Measurements from ENCODE around the gene KIZ.
A peak's percentile ranks its signal among the peaks of the same experiment; 100 is the strongest.

The KIZ gene

GRCh38 chr20:21090111-21090618, 35.7 kb upstream of the KIZ start:
- no peak overlapping the region for H3K4me3 ChIP-seq (ENCODE audit: low read depth, low read length)

GRCh38 chr20:21090721-21091120, 35.2 kb upstream of the KIZ start:
- no peak for DNase-seq (ENCODE audit: low read depth)
- TF ChIP-seq, protein P1, sequence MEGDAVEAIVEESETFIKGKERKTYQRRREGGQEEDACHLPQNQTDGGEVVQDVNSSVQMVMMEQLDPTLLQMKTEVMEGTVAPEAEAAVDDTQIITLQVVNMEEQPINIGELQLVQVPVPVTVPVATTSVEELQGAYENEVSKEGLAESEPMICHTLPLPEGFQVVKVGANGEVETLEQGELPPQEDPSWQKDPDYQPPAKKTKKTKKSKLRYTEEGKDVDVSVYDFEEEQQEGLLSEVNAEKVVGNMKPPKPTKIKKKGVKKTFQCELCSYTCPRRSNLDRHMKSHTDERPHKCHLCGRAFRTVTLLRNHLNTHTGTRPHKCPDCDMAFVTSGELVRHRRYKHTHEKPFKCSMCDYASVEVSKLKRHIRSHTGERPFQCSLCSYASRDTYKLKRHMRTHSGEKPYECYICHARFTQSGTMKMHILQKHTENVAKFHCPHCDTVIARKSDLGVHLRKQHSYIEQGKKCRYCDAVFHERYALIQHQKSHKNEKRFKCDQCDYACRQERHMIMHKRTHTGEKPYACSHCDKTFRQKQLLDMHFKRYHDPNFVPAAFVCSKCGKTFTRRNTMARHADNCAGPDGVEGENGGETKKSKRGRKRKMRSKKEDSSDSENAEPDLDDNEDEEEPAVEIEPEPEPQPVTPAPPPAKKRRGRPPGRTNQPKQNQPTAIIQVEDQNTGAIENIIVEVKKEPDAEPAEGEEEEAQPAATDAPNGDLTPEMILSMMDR (IDR thresholded peaks at IDR 0.05; ENCODE audit: insufficient read depth, low read depth, low read length, missing control alignments) = no peak
- H3K4me3 ChIP-seq (ENCODE audit: low read depth, low read length) = no peak overlapping the region

More at GRCh38 chr20:21090111-21090618, 35.7 kb upstream of the KIZ start:
- TF ChIP-seq, protein P1 (IDR thresholded peaks at IDR 0.05; ENCODE audit: insufficient read depth, low read depth, low read length, missing control alignments) = no peak
- DNase-seq (ENCODE audit: low read depth) = no peak

DNA sequence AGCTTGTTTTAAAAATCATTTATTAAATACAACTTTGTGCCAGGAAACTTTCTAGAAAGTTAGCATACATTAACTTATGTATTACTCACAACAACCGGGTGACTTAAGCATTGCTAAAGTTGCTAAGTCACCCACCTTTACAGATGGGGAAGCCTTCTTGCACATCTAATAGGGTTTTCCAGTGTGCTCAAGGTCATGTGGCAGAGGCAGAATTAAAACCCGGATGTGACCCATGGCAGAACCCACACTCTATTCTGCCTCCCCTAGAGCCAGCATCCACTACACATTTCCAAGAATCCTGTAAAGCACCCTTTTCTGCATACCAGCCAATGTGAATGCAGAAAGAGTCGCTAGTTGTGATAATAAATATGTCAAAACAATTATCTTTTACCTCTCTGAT, 33.1 kb upstream of the KIZ start:
- H3K4me3 ChIP-seq (ENCODE audit: low read depth, low read length) = no peak overlapping the region
- TF ChIP-seq, protein P1 (IDR thresholded peaks at IDR 0.05; ENCODE audit: insufficient read depth, low read depth, low read length, missing control alignments) = no peak
- no peak for DNase-seq (ENCODE audit: low read depth)

GRCh38 chr20:21096321-21097043, 29.4 kb upstream of the KIZ start:
- DNase-seq (ENCODE audit: low read depth) = peak; percentile 52

GRCh38 chr20:21099751-21100577, 25.9 kb upstream of the KIZ start:
- H3K4me3 ChIP-seq (ENCODE audit: low read depth, low read length) = peak overlapping the region; percentile 65
- TF ChIP-seq, protein P1 (IDR thresholded peaks at IDR 0.05; ENCODE audit: insufficient read depth, low read depth, low read length, missing control alignments) = no peak
- peak; percentile 55 for DNase-seq (ENCODE audit: low read depth)

More at GRCh38 chr20:21096321-21097043, 29.4 kb upstream of the KIZ start:
- TF ChIP-seq, protein P1 (IDR thresholded peaks at IDR 0.05; ENCODE audit: insufficient read depth, low read depth, low read length, missing control alignments) = no peak
- H3K4me3 ChIP-seq (ENCODE audit: low read depth, low read length) = no peak overlapping the region

DNA sequence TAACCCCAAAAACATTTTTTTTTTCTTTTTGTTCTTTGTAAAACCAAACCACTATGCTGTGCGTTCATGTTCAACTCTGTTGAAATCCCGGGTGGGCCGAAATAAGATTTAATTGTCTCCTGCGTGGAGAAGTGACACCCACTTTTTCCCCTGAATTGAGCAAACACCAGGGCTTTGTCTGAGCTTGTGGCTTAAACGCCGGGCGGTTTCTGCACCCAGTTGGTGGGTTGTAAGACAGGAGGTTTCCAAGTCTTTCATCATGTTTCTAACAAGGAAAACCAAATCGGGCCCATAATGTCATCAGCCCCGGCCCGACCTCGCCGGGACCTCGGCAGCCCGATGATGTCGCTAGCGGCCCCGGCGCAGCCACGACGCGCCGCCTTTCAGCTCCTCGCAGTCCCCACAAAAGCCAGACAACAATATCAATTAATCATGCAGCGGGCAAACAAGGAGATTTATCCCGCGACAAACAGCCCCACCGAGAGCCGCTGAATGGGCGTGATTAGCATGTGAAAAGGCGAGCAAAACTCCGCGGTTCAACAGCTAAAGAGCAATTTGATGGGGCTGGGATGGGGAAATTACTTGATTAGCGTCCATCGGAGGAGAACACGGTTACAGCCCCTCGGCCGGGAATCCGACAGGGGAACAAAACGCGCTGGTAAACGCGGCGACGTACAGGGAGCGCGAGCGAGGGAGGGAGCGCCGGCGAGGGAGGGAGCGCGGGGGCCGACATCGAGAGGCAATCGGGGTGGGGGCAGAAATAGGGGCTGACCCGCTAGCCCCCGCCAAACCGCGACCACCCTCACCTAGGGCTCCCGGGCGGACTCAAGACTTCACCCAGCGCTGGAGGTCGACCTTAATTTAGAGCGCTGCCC, 25.1 kb upstream of the KIZ start:
- TF ChIP-seq, protein P1 (IDR thresholded peaks at IDR 0.05; ENCODE audit: insufficient read depth, low read depth, low read length, missing control alignments) = no peak
- peak; percentile 13 for DNase-seq (ENCODE audit: low read depth)

More for the DNA sequence above, 25.1 kb upstream of the KIZ start:
- H3K4me3 ChIP-seq (ENCODE audit: low read depth, low read length) = peak overlapping the region; percentile 65
